Loucy (cell line): ENCODE data around the gene LINS1.

Source experiments
- H2AFZ ChIP-seq: fragments of 200-600 bp; sonication (generic); 2 replicates; pipeline ENCODE4 v1.6.0; 2016; ENCODE audit warnings: antibody characterized with exemption, mild to moderate bottlenecking, low read length, moderate library complexity
- H3F3A ChIP-seq: fragments of 200-600 bp; 2 replicates; pipeline ENCODE4 v1.6.0; 2016; ENCODE audit warnings: antibody characterized with exemption, low read depth, mild to moderate bottlenecking
- H3K27me3 ChIP-seq: fragments of 200-600 bp; sonication (generic); 2 replicates; pipeline ENCODE4 v1.6.1; 2014; ENCODE audit warnings: low read length, mild to moderate bottlenecking; ENCODE audit not compliant: insufficient read depth, poor library complexity, severe bottlenecking
- H3K36me3 ChIP-seq: fragments of 200-600 bp; sonication (generic); 2 replicates; pipeline ENCODE4 v1.6.1; 2016; ENCODE audit warnings: low read length; ENCODE audit not compliant: insufficient read depth
- H3K4me1 ChIP-seq: fragments of 200-600 bp; sonication (generic); 2 replicates; pipeline ENCODE4 v1.5.1; 2014; ENCODE audit warnings: low read length, mild to moderate bottlenecking; ENCODE audit not compliant: insufficient read depth, poor library complexity, severe bottlenecking
- H3K4me2 ChIP-seq: fragments of 200-600 bp; sonication (generic); 2 replicates; pipeline ENCODE4 v1.6.0; 2014; ENCODE audit warnings: antibody characterized with exemption, low read length, low read depth, mild to moderate bottlenecking; ENCODE audit not compliant: poor library complexity, severe bottlenecking
- H3K4me3 ChIP-seq: fragments of 200-600 bp; sonication (generic); 2 replicates; pipeline ENCODE4 v1.5.1; 2014; ENCODE audit warnings: low read length, mild to moderate bottlenecking, mixed read lengths; ENCODE audit not compliant: poor library complexity, severe bottlenecking
- H3K79me2 ChIP-seq: fragments of 200-600 bp; sonication (generic); 2 replicates; pipeline ENCODE4 v1.6.1; 2014; ENCODE audit warnings: low read length; ENCODE audit not compliant: insufficient read depth
- H3K9ac ChIP-seq: fragments of 200-600 bp; sonication (generic); 2 replicates; pipeline ENCODE4 v1.6.0; 2014; ENCODE audit warnings: mild to moderate bottlenecking, low read depth, low read length, moderate library complexity; ENCODE audit not compliant: poor library complexity, severe bottlenecking
- H3K9me2 ChIP-seq: fragments of 200-600 bp; sonication (generic); replicated peaks from 2 replicates; pipeline ENCODE4 v1.6.1; 2016; ENCODE audit warnings: low read depth, low read length, mixed read lengths
- H3K9me3 ChIP-seq: fragments of 200-600 bp; sonication (generic); 2 replicates; pipeline ENCODE4 v1.6.1; 2014; ENCODE audit warnings: mild to moderate bottlenecking, antibody characterized with exemption, low read length, low read depth; ENCODE audit not compliant: insufficient read depth
- H4K20me1 ChIP-seq: fragments of 200-600 bp; sonication (generic); 2 replicates; pipeline ENCODE4 v1.6.0; 2014; ENCODE audit warnings: antibody characterized with exemption, low read length, mild to moderate bottlenecking; ENCODE audit not compliant: insufficient read depth, poor library complexity, severe bottlenecking
- EZH2phosphoT487 ChIP-seq: fragments of 200-600 bp; IDR thresholded peaks from 2 replicates; pipeline ENCODE4 v1.6.1; 2018; ENCODE audit warnings: antibody characterized with exemption, mild to moderate bottlenecking, moderate library complexity, borderline replicate concordance
- TF ChIP-seq, protein P1 (sequence below): fragments of 200-600 bp; sonication (generic); conservative IDR thresholded peaks from 2 replicates; pipeline ENCODE4 v1.5.1; 2014; ENCODE audit warnings: mild to moderate bottlenecking, antibody characterized with exemption, low read length

The LINS1 gene

DNA sequence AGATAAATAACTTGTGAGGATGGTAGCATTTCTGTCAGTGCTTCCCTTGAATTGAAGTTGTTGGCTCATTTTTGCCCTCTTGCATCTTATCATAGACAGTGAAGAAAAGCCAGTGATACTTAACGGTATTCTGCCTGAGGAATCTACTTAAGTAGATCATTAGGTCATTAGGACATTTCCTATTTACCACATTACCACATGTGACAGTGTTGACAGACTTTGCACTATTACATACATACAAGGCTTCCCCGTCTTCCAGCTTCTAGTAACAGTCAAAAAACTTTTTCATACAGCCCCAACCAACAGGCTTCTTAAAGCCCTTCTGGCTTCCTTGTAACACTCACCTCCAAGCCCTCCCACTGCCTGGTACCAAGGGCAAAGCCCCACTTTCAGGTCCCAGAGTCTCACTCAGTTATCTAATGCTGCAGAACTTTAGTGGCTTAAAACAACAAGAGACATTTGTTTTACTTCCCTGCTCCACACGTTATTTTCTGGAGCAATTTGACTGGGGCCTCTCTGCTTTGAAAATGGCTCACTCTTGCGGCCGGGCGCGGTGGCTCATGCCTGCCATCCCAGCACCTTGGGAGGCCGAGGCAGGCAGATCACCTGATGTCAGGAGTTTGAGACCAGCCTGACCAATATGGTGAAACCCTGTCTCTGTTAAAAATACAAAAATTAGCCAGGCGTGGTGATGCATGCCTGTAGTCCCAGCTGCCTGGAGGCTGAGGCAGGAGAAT lies 40.4 kb upstream of the LINS1 start:
- Histone ChIP-seq H3K27me3 (no peaks in the 10 kb centered on the region), H3K4me1 (peaks cover 11% of the 10 kb centered on the region), H4K20me1 (no peaks in the 10 kb centered on the region), H3K4me2 (no peak overlapping the region), H3K79me2 (no peaks in the 10 kb centered on the region; the same call in 1 of the 2 replicates), H3K4me3 (no peak overlapping the region), H3K36me3 (no peaks in the 10 kb centered on the region), H2AFZ (no peak overlapping the region), H3K9ac (no peak overlapping the region), H3K9me2 (no peaks in the 10 kb centered on the region), H3F3A (no peaks in the 10 kb centered on the region), H3K9me3 (no peaks in the 10 kb centered on the region)
- no peak for TF ChIP-seq EZH2phosphoT487
- TF ChIP-seq, protein P1, sequence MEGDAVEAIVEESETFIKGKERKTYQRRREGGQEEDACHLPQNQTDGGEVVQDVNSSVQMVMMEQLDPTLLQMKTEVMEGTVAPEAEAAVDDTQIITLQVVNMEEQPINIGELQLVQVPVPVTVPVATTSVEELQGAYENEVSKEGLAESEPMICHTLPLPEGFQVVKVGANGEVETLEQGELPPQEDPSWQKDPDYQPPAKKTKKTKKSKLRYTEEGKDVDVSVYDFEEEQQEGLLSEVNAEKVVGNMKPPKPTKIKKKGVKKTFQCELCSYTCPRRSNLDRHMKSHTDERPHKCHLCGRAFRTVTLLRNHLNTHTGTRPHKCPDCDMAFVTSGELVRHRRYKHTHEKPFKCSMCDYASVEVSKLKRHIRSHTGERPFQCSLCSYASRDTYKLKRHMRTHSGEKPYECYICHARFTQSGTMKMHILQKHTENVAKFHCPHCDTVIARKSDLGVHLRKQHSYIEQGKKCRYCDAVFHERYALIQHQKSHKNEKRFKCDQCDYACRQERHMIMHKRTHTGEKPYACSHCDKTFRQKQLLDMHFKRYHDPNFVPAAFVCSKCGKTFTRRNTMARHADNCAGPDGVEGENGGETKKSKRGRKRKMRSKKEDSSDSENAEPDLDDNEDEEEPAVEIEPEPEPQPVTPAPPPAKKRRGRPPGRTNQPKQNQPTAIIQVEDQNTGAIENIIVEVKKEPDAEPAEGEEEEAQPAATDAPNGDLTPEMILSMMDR: no peak

- H3K9me3 ChIP-seq: no peaks in the 10 kb centered on the region
- no peak overlapping the region for H3K9ac ChIP-seq
- no peaks in the 10 kb centered on the region for H4K20me1 ChIP-seq
- H3K9me2 ChIP-seq: no peaks in the 10 kb centered on the region
- TF ChIP-seq, protein P1: no peak
- no peak for TF ChIP-seq EZH2phosphoT487
- H3K36me3 ChIP-seq: no peaks in the 10 kb centered on the region
- no peaks in the 10 kb centered on the region for H3K27me3 ChIP-seq
- H3F3A ChIP-seq: no peaks in the 10 kb centered on the region
- H3K4me2 ChIP-seq: no peak overlapping the region
- peaks cover 4% of the 10 kb centered on the region; the same call in 1 of the 2 replicates for H3K79me2 ChIP-seq
- no peak overlapping the region for H2AFZ ChIP-seq
- no peak overlapping the region for H3K4me3 ChIP-seq
- peaks cover 19% of the 10 kb centered on the region for H3K4me1 ChIP-seq
These were observed 36.3 kb upstream of the LINS1 start for GRCh38 chr15:100638177-100638730.

GRCh38 chr15:100635406-100636071 lies 33.6 kb upstream of the LINS1 start:
- no peaks in the 10 kb centered on the region for H4K20me1 ChIP-seq
- peaks cover 14% of the 10 kb centered on the region; the same call in 1 of the 2 replicates for H3K36me3 ChIP-seq
- H3K9ac ChIP-seq: no peak overlapping the region
- H3K79me2 ChIP-seq: 0 out of 2 replicates have a peak, but pooled peaks cover 4% of the 10 kb centered on the region
- no peak overlapping the region for H3K4me2 ChIP-seq
- H2AFZ ChIP-seq: no peak overlapping the region
- no peaks in the 10 kb centered on the region for H3K27me3 ChIP-seq
- no peaks in the 10 kb centered on the region for H3K9me2 ChIP-seq
- TF ChIP-seq, protein P1: no peak
- no peak for TF ChIP-seq EZH2phosphoT487
- no peaks in the 10 kb centered on the region for H3F3A ChIP-seq
- H3K4me1 ChIP-seq: peaks cover 8% of the 10 kb centered on the region
- no peaks in the 10 kb centered on the region for H3K9me3 ChIP-seq
- H3K4me3 ChIP-seq: no peak overlapping the region
